Suppressor macrophage treated with lipopolysaccharide for 1 hour (primary cell): ENCODE results near the gene ZMYM1.
"Not testable (repeated sequence)": the region's sequence is repeated elsewhere in the genome, so short reads cannot be mapped to it uniquely, and the experiment has no call there.

ENCODE experiments used
- DNase-seq, 3 donors: peaks; one replicate each; pipeline ENCODE4 v3.0.0-alpha.2; 2020 to 2022

ZMYM1 gene

DNA sequence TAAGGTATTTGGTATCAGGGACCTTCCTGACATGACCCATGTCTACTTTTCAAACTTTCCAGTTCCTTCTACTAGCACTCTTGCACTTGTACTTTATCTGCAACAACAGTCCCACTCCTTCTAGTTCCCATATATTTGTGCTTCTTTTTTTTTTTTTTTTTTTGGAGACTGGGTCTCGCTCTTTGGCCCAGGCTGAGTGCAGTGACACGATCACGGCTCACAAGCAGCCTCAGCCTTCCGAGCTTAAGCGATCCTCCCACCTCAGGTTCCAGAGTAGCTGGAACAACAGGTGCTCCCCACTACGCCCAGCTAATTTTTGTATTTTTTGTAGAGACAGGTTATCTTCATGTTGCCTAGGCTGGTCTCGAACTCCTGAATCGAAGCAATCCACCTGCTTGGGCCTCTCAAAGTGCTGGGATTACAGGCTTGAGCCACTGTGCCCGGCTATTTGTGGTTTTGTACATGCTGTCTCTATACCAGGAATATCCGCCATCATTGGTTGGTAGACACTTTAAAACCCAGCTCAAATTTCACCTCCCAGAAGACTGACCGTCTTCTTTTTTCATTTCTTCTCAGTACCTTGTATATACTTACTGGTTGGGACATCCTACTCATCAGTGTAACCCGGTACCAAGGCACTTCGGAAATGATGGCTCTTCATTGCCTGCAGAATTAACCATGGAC lies 1.1 kb downstream of the ZMYM1 start:
- DNase-seq = peak in 1 of 3 donors; percentile 31

DNA sequence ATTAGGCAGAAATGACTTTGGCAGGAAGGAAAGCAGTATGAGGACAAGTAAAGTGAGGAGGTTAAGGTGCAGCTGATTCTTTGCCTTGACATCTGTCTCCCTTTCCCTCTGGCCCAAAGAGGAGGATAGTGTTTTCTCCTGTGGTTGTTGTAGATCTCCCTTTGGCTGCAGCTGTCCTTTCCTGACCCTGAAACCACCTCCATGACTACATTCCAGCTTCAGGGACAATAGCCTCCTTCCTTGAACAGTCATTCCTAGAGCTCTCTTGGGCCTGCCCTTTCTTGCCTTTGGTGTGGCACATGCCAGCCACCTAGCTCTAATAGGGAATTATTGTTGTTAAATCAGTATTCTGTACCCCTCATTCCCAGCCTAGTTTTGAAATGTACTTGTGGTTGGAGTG lies 6.2 kb downstream of the ZMYM1 start:
- DNase-seq = no peak

DNA sequence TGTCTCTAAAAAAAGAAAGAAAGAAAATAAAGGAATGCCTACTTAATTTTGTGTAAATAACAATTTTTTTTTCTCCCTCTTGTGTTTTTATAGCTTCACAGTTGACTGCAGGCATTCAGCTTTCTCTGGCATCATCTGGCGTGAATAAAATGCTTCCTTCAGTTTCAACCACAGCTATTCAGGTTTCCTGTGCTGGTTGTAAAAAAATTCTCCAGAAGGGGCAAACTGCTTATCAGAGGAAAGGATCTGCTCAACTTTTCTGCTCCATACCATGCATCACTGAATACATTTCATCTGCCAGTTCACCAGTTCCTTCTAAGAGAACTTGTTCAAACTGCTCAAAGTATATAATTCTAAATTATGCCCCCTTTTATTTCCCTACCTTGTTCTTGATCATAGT lies 18.0 kb downstream of the ZMYM1 start:
- DNase-seq = no peak

DNA sequence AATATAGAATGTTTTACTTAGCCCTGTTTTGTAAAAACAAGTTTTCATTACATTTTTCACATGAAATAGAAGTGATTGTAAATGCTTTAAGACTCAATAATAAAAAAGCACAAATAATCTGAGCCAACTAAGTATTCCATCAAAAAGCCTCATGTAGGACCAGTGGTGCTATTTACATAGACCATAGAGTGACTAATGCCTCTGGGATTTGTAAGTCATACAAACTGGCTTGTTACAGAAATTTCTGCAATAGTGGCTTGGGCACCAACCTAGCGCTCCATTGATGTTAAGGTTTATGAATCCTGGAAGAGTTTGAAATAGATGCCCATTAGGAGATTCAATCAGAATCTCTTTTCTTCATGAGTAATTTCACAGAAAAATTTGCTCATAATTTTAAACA lies 31.9 kb downstream of the ZMYM1 start:
- DNase-seq = no peak

DNA sequence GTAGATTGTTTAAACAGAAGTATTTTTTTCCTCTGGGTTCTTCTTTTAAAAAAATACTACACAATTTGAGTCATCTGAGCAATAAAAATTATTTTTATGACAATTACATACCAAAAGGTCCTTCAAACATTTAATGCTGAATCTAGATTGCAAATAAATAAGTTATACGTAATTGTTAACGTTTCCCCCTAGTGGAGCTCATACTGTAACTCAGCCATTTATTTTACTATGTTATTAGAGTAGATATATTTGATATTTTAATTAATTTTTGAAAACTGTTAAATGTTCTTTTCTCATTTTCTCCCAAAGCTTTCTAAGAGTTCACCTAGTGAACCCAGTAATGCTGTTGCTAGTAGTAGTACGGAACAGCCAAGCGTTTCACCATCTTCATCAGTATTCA lies 33.5 kb downstream of the ZMYM1 start:
- peak in 1 of 3 donors; percentile 4 for DNase-seq

DNA sequence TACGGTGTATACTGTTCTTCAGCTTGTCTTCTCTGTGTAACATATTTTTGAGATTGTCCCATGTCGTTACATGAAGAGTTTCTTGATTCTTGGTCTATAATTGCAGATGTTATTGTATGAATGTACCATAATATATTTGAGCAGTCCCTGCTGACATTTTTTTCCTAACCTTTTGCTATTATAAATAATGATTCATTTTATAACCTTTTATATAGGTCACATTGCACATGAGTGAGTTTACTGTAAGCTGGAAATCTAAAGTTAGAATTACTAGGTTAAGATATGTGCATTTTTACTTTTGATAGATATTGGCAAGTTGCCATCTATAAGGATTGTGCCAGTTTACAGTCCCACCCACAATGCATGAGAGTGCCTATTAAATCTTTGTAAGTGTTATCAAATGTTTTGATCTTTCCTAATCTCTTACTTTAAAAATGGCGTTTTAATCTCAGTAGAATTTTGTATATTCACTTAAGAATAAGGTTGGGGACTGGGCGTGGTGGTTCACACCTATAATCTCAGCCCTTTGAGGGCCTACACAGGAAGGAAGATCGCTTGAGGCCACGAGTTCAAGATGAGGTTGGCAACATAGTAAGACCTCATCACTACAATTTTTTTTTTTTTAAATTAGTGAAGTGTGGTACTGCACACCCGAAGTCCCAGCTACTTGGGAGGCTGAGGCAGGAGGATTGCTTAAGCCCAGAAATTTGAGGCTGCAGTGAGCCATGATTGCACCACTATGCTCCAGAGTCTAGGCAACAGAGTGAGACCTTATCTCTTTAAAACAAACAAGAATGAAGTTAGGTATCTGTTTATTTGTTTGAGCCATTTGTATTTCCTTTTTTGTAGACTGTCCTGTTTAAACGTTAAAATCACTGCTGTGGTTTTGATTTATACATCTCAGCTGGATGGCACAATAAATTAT lies 36.5 kb downstream of the ZMYM1 start:
- DNase-seq = no peak

DNA sequence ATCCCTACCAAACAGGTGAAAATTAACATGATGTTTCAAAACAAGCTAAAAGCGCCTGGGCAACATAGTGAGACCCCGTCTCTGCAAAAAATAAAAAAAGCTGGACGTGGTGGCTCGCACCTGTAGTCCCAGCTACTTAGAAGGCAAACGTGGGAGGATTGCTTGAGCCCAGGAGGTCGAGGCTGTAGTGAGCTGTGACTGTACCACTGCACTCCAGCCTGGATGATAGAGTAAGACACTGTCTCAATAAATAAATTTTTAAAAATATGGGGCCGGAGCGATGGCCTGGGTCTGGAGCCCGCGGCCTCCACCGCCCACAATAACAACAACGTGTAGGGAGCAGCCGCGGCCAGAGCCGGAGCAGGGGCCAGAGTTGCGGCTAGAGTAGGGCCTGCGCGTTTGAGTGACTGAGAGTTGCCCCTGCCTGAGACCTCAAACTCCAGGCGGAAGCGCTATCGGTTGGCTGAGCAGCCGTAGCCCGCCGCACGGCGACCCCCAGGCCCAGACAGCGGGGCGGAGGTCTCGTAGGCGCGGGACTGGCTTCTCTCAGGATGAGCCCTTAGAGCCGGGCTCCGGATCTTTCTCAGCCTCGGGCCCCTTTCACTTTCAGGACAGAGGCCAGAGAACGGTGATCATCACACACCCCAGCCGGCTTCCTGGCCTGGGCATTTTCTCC lies 41.4 kb downstream of the ZMYM1 start:
- peak in 2 of 3 donors; percentile 6 to 34 for DNase-seq

DNA sequence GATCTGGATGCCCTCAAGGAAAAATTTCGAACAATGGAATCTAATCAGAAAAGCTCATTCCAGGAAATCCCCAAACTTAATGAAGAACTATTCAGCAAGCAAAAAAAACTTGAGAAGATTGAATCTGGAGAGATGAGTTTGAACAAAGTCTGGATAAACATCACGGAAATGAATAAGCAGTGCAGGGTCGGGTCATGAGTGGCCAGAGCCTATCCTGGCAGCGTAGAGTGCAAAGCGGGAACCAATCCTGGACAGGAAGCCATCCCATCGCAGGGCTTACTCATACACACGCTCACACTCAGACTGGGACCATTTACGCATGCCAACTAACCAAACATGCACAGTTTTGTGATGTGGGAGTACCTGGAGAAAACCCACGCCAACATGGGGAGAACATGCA lies 43.1 kb downstream of the ZMYM1 start:
- DNase-seq = no peak

DNA sequence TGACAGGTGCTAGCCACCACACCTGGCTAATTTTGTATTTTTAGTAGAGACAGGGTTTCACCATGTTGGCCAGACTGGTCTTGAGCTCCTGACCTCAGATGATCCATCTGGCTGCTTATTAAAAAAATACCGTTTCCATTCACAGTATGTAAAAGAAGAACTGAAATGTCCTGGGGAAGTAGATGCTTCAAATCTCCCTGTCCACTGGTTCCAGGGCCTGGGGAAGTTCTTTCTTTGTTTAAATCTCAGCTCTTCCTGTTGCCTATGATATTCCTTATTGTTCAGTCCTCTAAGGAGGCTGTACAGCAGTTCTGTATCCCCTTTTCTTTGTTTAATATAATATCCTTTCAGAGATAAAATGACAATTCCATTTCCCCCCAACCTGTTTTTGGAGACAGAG lies 47.4 kb downstream of the ZMYM1 start:
- DNase-seq = peak in 2 of 3 donors; percentile 20 to 37

DNA sequence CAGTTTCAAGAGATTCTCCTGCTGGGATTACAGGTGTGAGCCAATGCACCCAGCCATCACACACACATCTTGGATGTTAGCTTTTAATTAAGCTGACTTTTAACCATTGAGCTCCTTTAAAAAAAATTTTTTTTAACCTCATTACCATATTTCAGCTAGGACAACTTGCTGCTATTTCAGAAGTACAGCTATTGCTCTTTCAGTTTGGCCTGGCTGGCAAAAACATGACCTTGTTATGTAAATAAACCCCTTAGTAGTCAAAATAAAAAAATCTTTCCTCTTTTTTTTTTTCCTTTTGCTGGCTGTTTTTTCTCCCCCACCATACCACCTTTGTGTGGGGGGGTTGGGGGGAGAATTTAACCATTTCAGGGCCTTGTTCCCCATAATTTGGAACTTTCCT lies 49.9 kb downstream of the ZMYM1 start:
- DNase-seq = no peak

DNA sequence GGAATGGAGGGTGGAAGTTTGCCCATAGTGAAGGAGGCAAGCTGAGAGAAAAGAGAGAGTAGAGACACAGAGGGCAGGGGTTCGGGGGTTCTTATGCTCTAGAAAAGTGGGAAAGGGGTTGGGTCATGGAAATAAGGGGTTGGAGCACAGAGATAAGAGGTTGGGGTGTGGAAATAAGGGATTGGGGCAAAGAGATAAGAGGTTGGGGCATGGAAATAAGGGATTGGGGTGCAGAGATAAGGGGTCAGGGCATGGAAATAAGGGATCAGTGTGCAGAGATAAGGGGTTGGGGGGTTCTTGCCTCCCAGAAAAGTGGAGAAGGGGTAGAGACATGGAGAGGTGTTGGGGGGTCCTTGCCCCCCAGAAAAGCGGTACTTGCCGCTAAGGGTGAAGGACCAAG lies 57.6 kb downstream of the ZMYM1 start:
- DNase-seq = no peak

DNA sequence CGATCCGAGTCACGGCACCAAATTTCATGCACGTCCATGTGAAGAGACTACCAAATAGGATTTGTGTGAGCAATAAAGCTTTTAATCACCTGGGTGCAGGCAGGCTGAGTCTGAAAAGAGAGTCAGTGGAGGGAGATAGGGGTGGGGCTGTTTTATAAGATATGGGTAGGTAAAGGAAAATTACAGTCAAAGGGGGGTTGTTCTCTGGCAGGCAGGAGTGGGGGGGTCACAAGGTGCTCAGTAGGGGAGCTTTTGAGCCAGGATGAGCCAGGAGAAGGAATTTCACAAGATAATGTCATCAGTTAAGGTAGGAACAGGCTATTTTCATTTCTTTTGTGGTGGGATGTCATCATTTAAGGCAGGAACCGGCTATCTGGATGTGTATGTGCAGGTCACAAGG lies 58.4 kb downstream of the ZMYM1 start:
- not testable (repeated sequence) for DNase-seq

DNA sequence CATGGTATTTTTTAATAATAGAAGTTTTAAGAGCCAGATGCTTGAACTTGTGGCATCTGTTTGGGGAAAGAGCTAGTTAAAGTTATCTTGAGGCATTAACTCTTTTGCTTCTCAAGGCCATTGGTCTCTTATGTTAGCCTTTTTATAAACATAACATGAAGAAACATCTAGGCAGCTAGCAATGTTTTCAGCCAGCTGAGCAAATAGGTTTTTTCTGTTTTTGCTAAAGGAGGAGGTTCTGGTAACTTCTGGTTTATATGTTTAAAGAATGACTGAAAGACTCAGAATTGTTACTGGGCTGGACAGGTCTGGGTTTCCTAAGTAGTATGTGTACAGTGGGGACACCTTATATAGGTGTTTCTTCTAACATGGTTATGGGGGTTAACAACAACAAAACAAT lies 63.1 kb downstream of the ZMYM1 start:
- not testable (repeated sequence) for DNase-seq

DNA sequence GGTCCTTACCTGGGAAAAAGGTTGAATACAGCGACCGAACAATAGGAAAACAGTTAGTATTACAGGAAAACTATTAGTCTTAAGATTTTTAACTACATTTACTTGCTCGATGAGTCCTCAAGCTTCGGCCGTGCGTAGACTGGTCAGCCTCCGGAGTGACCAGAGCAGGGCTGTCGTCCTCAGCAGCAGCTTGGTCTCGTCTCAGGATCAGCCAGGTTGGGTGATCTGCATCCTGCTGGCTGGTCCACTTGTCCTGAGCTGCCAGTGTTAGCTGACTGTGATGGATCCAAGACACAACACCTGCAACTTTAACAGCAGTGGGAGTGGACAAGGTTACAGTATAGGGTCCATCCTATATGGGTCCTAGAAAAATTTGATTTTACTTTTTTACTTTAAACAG lies 63.5 kb downstream of the ZMYM1 start:
- not testable (repeated sequence) for DNase-seq

DNA sequence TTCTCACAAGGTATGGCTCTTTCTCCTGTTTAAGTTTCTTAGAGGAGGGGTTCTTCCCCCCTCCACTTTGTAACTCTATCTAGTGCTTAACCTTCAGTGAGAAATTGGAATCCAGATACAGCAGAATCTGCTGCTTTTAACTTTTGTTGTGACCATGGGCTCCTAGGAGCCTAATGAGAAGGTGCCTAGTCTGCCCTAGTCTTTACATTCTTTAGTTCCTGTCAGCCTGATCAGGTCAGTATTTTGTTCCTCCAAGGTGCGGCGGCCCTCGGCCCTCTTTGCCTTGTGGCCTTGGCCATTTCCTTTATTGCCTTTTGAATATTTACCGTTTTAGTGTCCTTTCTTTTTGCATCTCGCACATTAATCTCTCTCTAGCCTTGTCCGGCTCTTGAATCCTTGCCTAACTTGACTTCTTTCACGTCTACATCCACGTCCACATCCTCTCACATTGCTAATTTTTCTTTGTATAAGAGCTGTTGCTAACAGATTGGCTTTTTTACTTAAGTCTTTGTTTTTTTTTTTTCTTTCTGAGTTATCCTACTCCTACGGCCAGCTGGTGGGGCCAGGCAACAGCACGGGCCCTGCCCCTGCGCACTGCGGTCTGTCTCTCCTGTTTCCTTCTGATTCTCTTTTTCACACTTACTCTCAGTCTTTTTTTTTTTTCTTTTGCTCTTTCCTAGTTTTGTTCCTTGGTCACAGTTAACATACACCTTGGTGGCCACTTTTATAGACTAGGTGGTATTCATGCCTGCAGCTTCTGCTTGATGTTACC lies 64.7 kb downstream of the ZMYM1 start:
- DNase-seq = no peak

DNA sequence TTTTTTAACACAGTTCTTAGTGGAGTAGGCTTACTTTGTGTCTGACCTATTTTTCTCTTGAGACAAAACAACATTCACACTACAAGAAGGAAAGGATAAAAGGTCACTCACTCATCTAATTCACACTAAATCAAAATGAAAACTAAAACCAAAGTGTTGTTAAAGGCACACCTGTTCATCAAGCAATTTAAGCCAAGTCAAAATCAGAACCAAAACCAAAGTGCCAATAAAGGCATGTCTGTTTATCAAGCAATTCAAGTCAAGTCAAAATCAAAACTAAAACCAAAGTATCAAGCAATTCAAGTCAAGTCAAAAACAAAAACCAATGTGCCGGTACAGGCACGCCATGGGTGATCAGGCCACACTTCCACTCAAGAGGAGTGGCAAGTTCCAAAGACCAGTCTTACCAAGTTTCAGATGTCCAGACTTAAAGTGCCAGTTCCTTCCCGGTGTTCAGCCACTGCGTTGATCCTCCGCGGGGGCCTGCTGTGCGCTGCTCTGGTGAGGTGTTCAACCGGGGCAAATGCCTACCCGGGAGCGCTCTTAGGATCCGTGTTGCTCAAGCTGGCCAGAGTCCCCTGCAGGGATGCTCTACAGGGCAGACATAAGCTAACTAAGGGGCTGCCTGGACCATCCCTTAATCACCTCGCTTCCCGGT lies 66.8 kb downstream of the ZMYM1 start:
- DNase-seq = not testable (repeated sequence)

DNA sequence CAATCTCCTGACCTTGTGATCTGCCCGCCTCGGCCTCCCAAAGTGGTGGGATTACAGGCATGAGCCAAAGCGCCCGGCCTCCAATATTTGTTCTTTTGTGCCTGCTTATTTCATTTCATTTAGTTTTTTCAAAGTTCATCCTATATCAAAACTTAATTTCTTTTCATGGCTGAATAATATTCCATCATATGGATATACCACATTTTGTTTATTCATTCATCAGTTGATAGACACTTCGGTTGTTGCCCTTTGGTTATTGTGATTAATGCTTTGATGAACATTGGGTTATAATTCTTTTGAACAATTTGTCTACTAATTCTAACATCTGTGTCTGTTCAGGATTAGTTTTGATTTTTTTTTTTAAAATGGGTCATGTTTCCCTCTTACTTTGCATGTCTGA lies 72.0 kb downstream of the ZMYM1 start:
- DNase-seq = no peak

DNA sequence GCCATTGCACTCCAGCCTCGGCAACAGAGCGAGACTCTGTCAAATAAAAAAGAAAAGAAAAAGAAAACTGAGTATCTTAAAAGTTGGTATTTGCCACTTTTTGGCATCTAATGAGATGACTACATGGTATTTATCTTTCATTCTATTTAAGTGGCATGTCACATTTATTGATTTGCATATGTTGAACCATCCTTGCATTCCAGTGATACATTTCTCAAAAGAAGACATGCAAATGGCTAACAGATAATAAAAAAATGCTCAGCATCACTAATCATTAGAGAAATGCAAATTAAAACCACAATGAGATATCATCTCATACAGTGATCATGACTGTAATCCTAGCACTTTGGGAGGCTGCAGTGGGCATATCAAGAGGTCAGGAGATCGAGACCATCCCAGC lies 85.7 kb downstream of the ZMYM1 start:
- no peak for DNase-seq
